Anterior cingulate cortex (tissue), 58 donors: ENCODE data around the gene SEL1L2.

Experiments used
- DNase-seq, 58 donors: peaks; one replicate each; lab custom pipeline; 2025; lab: John Stamatoyannopoulos, UW

The SEL1L2 gene

GRCh38 chr20:13824459-13824858 lies 166.0 kb downstream of the SEL1L2 start:
- DNase-seq, result no peak

- no peak for DNase-seq
These were observed 168.0 kb downstream of the SEL1L2 start for GRCh38 chr20:13822459-13822858.

- peak in 1 of 58 donors; percentile 5 for DNase-seq
These were observed 168.5 kb downstream of the SEL1L2 start for GRCh38 chr20:13821876-13822275.

GRCh38 chr20:13819885-13820645 lies 170.3 kb downstream of the SEL1L2 start:
- DNase-seq, result peak in 3 of 58 donors; percentile 5 to 8 (median 8)

GRCh38 chr20:13817342-13817741 lies 173.1 kb downstream of the SEL1L2 start:
- DNase-seq, result no peak

- DNase-seq, result no peak
These were observed 173.7 kb downstream of the SEL1L2 start for GRCh38 chr20:13816757-13817156.

- DNase-seq, result no peak
These were observed 175.7 kb downstream of the SEL1L2 start for GRCh38 chr20:13814672-13815071.

- no peak for DNase-seq
These were observed 176.5 kb downstream of the SEL1L2 start for GRCh38 chr20:13813910-13814309.

GRCh38 chr20:13810446-13810845 lies 180.0 kb downstream of the SEL1L2 start:
- no peak for DNase-seq

- no peak for DNase-seq
These were observed 180.6 kb downstream of the SEL1L2 start for GRCh38 chr20:13809855-13810254.

GRCh38 chr20:13809373-13809772 lies 181.0 kb downstream of the SEL1L2 start:
- DNase-seq, result no peak

- peak in 49 of 58 donors; percentile 4 to 79 (median 34) for DNase-seq
These were observed 189.7 kb downstream of the SEL1L2 start for GRCh38 chr20:13800728-13801134.

- no peak for DNase-seq
These were observed 190.4 kb downstream of the SEL1L2 start for GRCh38 chr20:13799974-13800373.
